MM.1S (cell line): Measurements from ENCODE around the gene SCRN2.

Source experiments
- DNase-seq: peaks from one replicate; pipeline ENCODE4 v3.0.0-alpha.2; 2015
- H2AFZ ChIP-seq: fragments of 300-600 bp; sonication (generic); 2 replicates; pipeline ENCODE4 v1.6.0; 2016; ENCODE audit warnings: antibody characterized with exemption, low read length
- H3F3A ChIP-seq: fragments of 300-600 bp; sonication (generic); 2 replicates; pipeline ENCODE4 v1.6.1; 2016; ENCODE audit warnings: mild to moderate bottlenecking, antibody characterized with exemption, low read length, moderate library complexity, mixed read lengths; ENCODE audit not compliant: insufficient read depth
- H3K27ac ChIP-seq: fragments of 300-600 bp; sonication (generic); 2 replicates; pipeline ENCODE4 v1.5.1; 2016; ENCODE audit warnings: mild to moderate bottlenecking, low read length
- H3K27me3 ChIP-seq: fragments of 300-600 bp; sonication (generic); replicated peaks from 2 replicates; pipeline ENCODE4 v1.6.0; 2016; ENCODE audit warnings: low read length; ENCODE audit not compliant: insufficient read depth
- H3K36me3 ChIP-seq: fragments of 300-600 bp; sonication (generic); replicated peaks from 2 replicates; pipeline ENCODE4 v1.6.1; 2016; ENCODE audit warnings: mild to moderate bottlenecking, low read length, mixed read lengths; ENCODE audit not compliant: insufficient read depth
- H3K4me1 ChIP-seq: fragments of 300-600 bp; sonication (generic); 2 replicates; pipeline ENCODE4 v1.6.1; 2016; ENCODE audit warnings: low read length, mixed read lengths
- H3K4me2 ChIP-seq: fragments of 300-600 bp; sonication (generic); 2 replicates; pipeline ENCODE4 v1.6.0; 2016; ENCODE audit warnings: low read depth, low read length
- H3K4me3 ChIP-seq: fragments of 300-600 bp; sonication (generic); 2 replicates; pipeline ENCODE4 v1.5.1; 2016; ENCODE audit warnings: low read length, mixed read lengths
- H3K79me2 ChIP-seq: fragments of 300-600 bp; sonication (generic); 2 replicates; pipeline ENCODE4 v1.6.1; 2016; ENCODE audit warnings: mixed run types, low read length, mixed read lengths
- H3K9ac ChIP-seq: fragments of 300-600 bp; sonication (generic); 2 replicates; pipeline ENCODE4 v1.6.1; 2016; ENCODE audit warnings: low read length, mixed read lengths
- H3K9me2 ChIP-seq: fragments of 300-600 bp; sonication (generic); replicated peaks from 2 replicates; pipeline ENCODE4 v1.6.1; 2016; ENCODE audit warnings: mild to moderate bottlenecking, low read length, mixed read lengths; ENCODE audit not compliant: insufficient read depth
- H3K9me3 ChIP-seq: fragments of 300-600 bp; sonication (generic); replicated peaks from 2 replicates; pipeline ENCODE4 v1.6.1; 2016; ENCODE audit warnings: mild to moderate bottlenecking, low read length, mixed read lengths; ENCODE audit not compliant: insufficient read depth
- H4K20me1 ChIP-seq: fragments of 300-600 bp; sonication (generic); 2 replicates; pipeline ENCODE4 v1.6.1; 2016; ENCODE audit warnings: mild to moderate bottlenecking, low read length, moderate library complexity, mixed read lengths; ENCODE audit not compliant: insufficient read depth
- CTCF ChIP-seq: fragments of 300-600 bp; sonication (generic); IDR thresholded peaks from 2 replicates; pipeline ENCODE4 v1.5.1; 2016; ENCODE audit warnings: antibody characterized with exemption, low read length, mixed read lengths
- EZH2 ChIP-seq: fragments of 300-600 bp; sonication (generic); optimal IDR thresholded peaks from 2 replicates; pipeline ENCODE3; 2017; ENCODE audit warnings: low read depth, mild to moderate bottlenecking, antibody characterized with exemption, low read length, mixed read lengths
- EZH2phosphoT487 ChIP-seq: fragments of 300-600 bp; sonication (generic); IDR thresholded peaks from 2 replicates; pipeline ENCODE4 v1.6.1; 2018; ENCODE audit warnings: antibody characterized with exemption, low read length

Gene SCRN2

GRCh38 chr17:47806913-47807255 lies 34.2 kb downstream of the SCRN2 start:
- no peak overlapping the region for H3K9ac ChIP-seq
- DNase-seq, result no peak
- no peaks in the 10 kb centered on the region for H4K20me1 ChIP-seq
- no peaks in the 10 kb centered on the region for H3F3A ChIP-seq
- H3K27ac ChIP-seq, result no peak overlapping the region
- TF ChIP-seq CTCF (no peak), EZH2 (no peak), EZH2phosphoT487 (no peak)
- no peaks in the 10 kb centered on the region for H3K27me3 ChIP-seq
- no peak overlapping the region for H2AFZ ChIP-seq
- no peak overlapping the region for H3K4me2 ChIP-seq
- no peaks in the 10 kb centered on the region for H3K9me2 ChIP-seq
- H3K79me2 ChIP-seq, result no peaks in the 10 kb centered on the region
- H3K4me1 ChIP-seq, result no peaks in the 10 kb centered on the region; the same call in 1 of the 2 replicates
- no peaks in the 10 kb centered on the region for H3K9me3 ChIP-seq
- H3K4me3 ChIP-seq, result no peak overlapping the region
- H3K36me3 ChIP-seq, result no peaks in the 10 kb centered on the region

GRCh38 chr17:47806026-47806912 lies 34.8 kb downstream of the SCRN2 start:
- no peaks in the 10 kb centered on the region for H4K20me1 ChIP-seq
- no peaks in the 10 kb centered on the region for H3K27me3 ChIP-seq
- no peak overlapping the region for H3K4me3 ChIP-seq
- no peak overlapping the region for H3K9ac ChIP-seq
- no peaks in the 10 kb centered on the region for H3K36me3 ChIP-seq
- H3K4me2 ChIP-seq, result no peak overlapping the region
- TF ChIP-seq CTCF (no peak), EZH2 (no peak), EZH2phosphoT487 (no peak)
- H3K9me3 ChIP-seq, result no peaks in the 10 kb centered on the region
- H3K9me2 ChIP-seq, result no peaks in the 10 kb centered on the region
- no peaks in the 10 kb centered on the region; the same call in 1 of the 2 replicates for H3K4me1 ChIP-seq
- no peaks in the 10 kb centered on the region for H3K79me2 ChIP-seq
- H3K27ac ChIP-seq, result no peak overlapping the region
- H2AFZ ChIP-seq, result no peak overlapping the region
- no peak for DNase-seq
- no peaks in the 10 kb centered on the region for H3F3A ChIP-seq

GRCh38 chr17:47804461-47804860 lies 36.6 kb downstream of the SCRN2 start:
- Histone ChIP-seq H3K9ac (no peak overlapping the region), H3K79me2 (no peaks in the 10 kb centered on the region), H3K36me3 (no peaks in the 10 kb centered on the region), H4K20me1 (no peaks in the 10 kb centered on the region), H2AFZ (no peak overlapping the region), H3K27me3 (0 out of 2 replicates have a peak, but pooled peaks cover 8% of the 10 kb centered on the region), H3K4me3 (no peak overlapping the region), H3K9me2 (no peaks in the 10 kb centered on the region), H3F3A (no peaks in the 10 kb centered on the region), H3K27ac (no peak overlapping the region), H3K4me1 (no peaks in the 10 kb centered on the region; the same call in 1 of the 2 replicates), H3K4me2 (no peak overlapping the region), H3K9me3 (no peaks in the 10 kb centered on the region)
- TF ChIP-seq CTCF, result no peak
- TF ChIP-seq EZH2phosphoT487, result no peak
- no peak for TF ChIP-seq EZH2
- DNase-seq, result no peak
